GM12878 (cell line): Measurements from ENCODE around the gene PHLDA2. TPM values are rescaled to one million over a fixed set of nuclear protein-coding genes. Genes with fewer than 3 reads are reported as not detected.
"Not testable (repeated sequence)": the region's sequence is repeated elsewhere in the genome, so short reads cannot be mapped to it uniquely, and the experiment has no call there.

Source experiments
- ATAC-seq: fragments of 200-7000 bp; cut with Tn5 transposase; 3 replicates; pipeline ENCODE4 v1.9.1; 2020; ENCODE audit warnings: mild to moderate bottlenecking, moderate library complexity
- BruUV-seq: library from RNA; stranded (reverse); fragments of 400-500 nt; replicated peaks from 2 replicates; lab custom pipeline; 2021; lab: Mats Ljungman, UMichigan
- CTCF ChIA-PET: fragments of 300-600 bp; sonication (Branson Sonifier 250); formaldehyde crosslinking; extraction: SDS; loops from one replicate; lab custom pipeline; 2021; ENCODE audit warnings: inconsistent platforms; lab: Yijun Ruan, JAX
- POLR2A ChIA-PET: fragments of 350-600 bp; formaldehyde crosslinking; extraction: SDS; loops from one replicate; lab custom pipeline; 2021; ENCODE audit warnings: inconsistent platforms; lab: Charles Lee
- RAD21 ChIA-PET: fragments of 300-600 bp; sonication (Branson Sonifier 250); formaldehyde crosslinking; loops from one replicate; lab custom pipeline; 2023; ENCODE audit warnings: antibody characterized with exemption; ENCODE audit not compliant: unreplicated experiment; lab: Charles Lee
- SMC1A ChIA-PET: fragments of 300-600 bp; sonication (Branson Sonifier 250); formaldehyde crosslinking; loops from one replicate; lab custom pipeline; 2023; ENCODE audit not compliant: unreplicated experiment, uncharacterized antibody; lab: Charles Lee
- DNase-seq: peaks from one replicate; pipeline ENCODE4 v3.0.0-alpha.2; 2011; ENCODE audit warnings: low read depth, low spot score
- FAIRE-seq: peaks from 3 replicates; lab custom pipeline; 2011; peaks lifted over from hg19 to GRCh38; lab: Jason Lieb, UNC
- H2AFZ ChIP-seq: 2 replicates; pipeline ENCODE4 v1.6.0; 2011; ENCODE audit warnings: low read depth, low read length, control low read depth; ENCODE audit not compliant: control insufficient read depth
- H3K27ac ChIP-seq: 2 replicates; pipeline ENCODE4 v1.5.1; 2011; ENCODE audit warnings: control low read depth; ENCODE audit not compliant: control insufficient read depth, insufficient read depth
- H3K27me3 ChIP-seq, 2 experiments: replicated peaks in 1 of 2; 2 replicates each; pipeline versions ENCODE4 v1.6.0 to v1.6.1; 2011; ENCODE audit warnings: low read length in 1 of 2; ENCODE audit not compliant: control insufficient read depth in 2 of 2, insufficient read depth in 2 of 2
- H3K36me3 ChIP-seq, 2 experiments: 2 replicates each; pipeline ENCODE4 v1.5.1; 2011; ENCODE audit warnings: low read length in 1 of 2; ENCODE audit not compliant: control insufficient read depth in 2 of 2, insufficient read depth in 2 of 2
- H3K4me1 ChIP-seq: 2 replicates; pipeline ENCODE4 v1.6.1; 2011; ENCODE audit warnings: mild to moderate bottlenecking, low read length, moderate library complexity, mixed read lengths; ENCODE audit not compliant: control insufficient read depth, insufficient read depth
- H3K4me2 ChIP-seq: 2 replicates; pipeline ENCODE4 v1.6.0; 2011; ENCODE audit warnings: control low read depth; ENCODE audit not compliant: control insufficient read depth, insufficient read depth
- H3K4me3 ChIP-seq: fragments of 200-600 bp; sonication (generic); 2 replicates; pipeline ENCODE4 v1.5.1; 2016
- H3K79me2 ChIP-seq: 2 replicates; pipeline ENCODE4 v1.6.0; 2011; ENCODE audit warnings: low read length; ENCODE audit not compliant: control insufficient read depth, insufficient read depth
- H3K9ac ChIP-seq: 2 replicates; pipeline ENCODE4 v1.8.0; 2011; ENCODE audit warnings: low read length, control low read depth, mixed read lengths; ENCODE audit not compliant: control insufficient read depth, insufficient read depth
- H3K9me3 ChIP-seq: replicated peaks from 3 replicates; pipeline ENCODE4 v1.5.1; 2011; ENCODE audit warnings: mild to moderate bottlenecking, low read length; ENCODE audit not compliant: control insufficient read depth, insufficient read depth
- H4K20me1 ChIP-seq: 2 replicates; pipeline ENCODE4 v1.6.0; 2011; ENCODE audit not compliant: control insufficient read depth, insufficient read depth
- CBX5 ChIP-seq: sonication (generic); IDR thresholded peaks from 2 replicates; pipeline ENCODE4 v1.6.1; 2016; ENCODE audit warnings: low read depth, moderate library complexity, mild to moderate bottlenecking, inconsistent platforms
- CHD2 ChIP-seq: IDR thresholded peaks from 2 replicates; pipeline ENCODE4 v1.6.1; 2011; ENCODE audit warnings: low read depth, low read length, improper control_type of control experiment, borderline replicate concordance
- JUND ChIP-seq: IDR thresholded peaks from 2 replicates; pipeline ENCODE4 v1.6.1; 2012; ENCODE audit warnings: low read depth, mild to moderate bottlenecking, low read length, improper control_type of control experiment, moderate library complexity
- RAD51 ChIP-seq: fragments of 450-650 bp; IDR thresholded peaks from 2 replicates; pipeline ENCODE4 v1.6.1; 2016; ENCODE audit warnings: moderate library complexity, mild to moderate bottlenecking, inconsistent platforms
- SREBF2 ChIP-seq: IDR thresholded peaks from 2 replicates; pipeline ENCODE4 v1.6.1; 2012; ENCODE audit warnings: mild to moderate bottlenecking, low read length
- ZNF207 ChIP-seq: fragments of 450-650 bp; IDR thresholded peaks from 2 replicates; pipeline ENCODE4 v1.6.1; 2014; ENCODE audit warnings: antibody characterized with exemption, mild to moderate bottlenecking, borderline replicate concordance
- WGBS: methylation state at CpG from one replicate; pipeline ENCODE4 v1.1.6; 2016; ENCODE audit warnings: low lambda C conversion rate; ENCODE audit not compliant: insufficient replicate concordance, insufficient coverage; ENCODE audit errors: missing lambda C conversion rate; 5-methylcytosine and 5-hydroxymethylcytosine counted together
- in situ Hi-C: fragments of 300-500 bp; cut with MboI; formaldehyde crosslinking; loops from 9 replicates; pipeline ENCODE4 v1.14.3; 2018; ENCODE audit warnings: mixed read lengths
- intact Hi-C: fragments of 100-400 bp; cut with micrococcal nuclease; formaldehyde crosslinking; loops from one replicate; pipeline ENCODE4 v1.14.2; 2022; ENCODE audit not compliant: unreplicated experiment
- polyA plus RNA-seq, 11 experiments: library from polyadenylated mRNA; depleted of rRNA in 4 of 11; unstranded in 6 of 11; stranded (reverse) in 5 of 11; fragments of >200 nt; fragmentation: Nextera tagmentation in 4 of 11; fragmentation: Illumina TruSeq in 1 of 11; extraction: Ambion mirVana in 4 of 11; extraction: Trizol in 1 of 11; gene quantifications; 1 replicate in 1 of 11; 2 replicates in 10 of 11; pipeline versions ENCODE4 v1.2.1 to v1.2.3, GENCODE V29; 2011 to 2016; ENCODE audit warnings: inconsistent platforms in 2 of 11, missing spikeins in 2 of 11, low read depth in 1 of 11
- total RNA-seq, 4 experiments: library from RNA; depleted of rRNA in 3 of 4; stranded (reverse); fragments of >200 nt in 3 of 4; fragmentation: Illumina TruSeq in 1 of 4; extraction: Trizol in 1 of 4; gene quantifications; 2 replicates each; pipeline versions ENCODE4 v1.2.1 to v1.2.3, GENCODE V29; 2013 to 2021
- TF ChIP-seq, protein P1 (sequence below): IDR thresholded peaks from 2 replicates; pipeline ENCODE4 v1.6.1; 2012; ENCODE audit warnings: improper control_type of control experiment, low read depth, low read length; ENCODE audit not compliant: insufficient replicate concordance

PHLDA2 gene
- total and polyA plus RNA-seq, 10 of the 15 experiments (the other 5 are each of a cell fraction or from before 2014, with no cell fraction given), result 0.15 to 0.49 (median 0.16) TPM; not detected in 7

DNA sequence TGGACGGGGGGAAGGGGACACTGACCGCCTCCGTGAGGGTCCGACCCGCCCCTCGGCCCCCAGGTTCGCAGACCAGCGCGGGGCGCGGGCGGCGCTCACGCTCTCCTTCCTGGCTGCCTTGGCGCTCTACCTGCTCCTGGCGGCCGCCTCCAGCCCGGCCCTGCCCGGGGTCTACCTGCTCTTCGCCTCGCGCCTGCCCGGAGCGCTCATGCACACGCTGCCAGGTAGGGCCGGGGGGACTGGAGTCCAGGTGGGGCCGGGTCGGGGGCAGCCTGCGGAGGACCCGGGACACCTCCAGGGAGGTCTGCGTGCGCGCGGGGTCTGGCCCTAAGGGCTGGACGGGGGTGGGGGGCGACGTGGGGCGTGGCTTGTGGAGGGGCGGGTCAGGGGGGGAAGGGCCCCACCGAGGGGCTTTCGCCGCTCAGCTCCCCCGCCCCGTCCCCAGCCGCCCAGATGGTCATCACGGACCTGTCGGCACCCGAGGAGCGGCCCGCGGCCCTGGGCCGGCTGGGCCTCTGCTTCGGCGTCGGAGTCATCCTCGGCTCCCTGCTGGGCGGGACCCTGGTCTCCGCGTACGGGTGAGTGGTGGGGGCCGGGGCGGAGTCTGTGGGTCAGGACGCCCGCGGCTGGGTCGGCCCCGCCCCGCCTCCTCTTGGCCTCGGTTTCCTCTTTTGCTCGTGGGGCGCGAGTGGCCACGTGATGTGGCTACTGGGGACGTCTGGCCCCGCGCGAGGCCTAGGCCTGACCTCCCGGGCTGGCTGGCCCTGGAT, 19.9 kb downstream of the PHLDA2 start (continued):
- TF ChIP-seq, protein P1, sequence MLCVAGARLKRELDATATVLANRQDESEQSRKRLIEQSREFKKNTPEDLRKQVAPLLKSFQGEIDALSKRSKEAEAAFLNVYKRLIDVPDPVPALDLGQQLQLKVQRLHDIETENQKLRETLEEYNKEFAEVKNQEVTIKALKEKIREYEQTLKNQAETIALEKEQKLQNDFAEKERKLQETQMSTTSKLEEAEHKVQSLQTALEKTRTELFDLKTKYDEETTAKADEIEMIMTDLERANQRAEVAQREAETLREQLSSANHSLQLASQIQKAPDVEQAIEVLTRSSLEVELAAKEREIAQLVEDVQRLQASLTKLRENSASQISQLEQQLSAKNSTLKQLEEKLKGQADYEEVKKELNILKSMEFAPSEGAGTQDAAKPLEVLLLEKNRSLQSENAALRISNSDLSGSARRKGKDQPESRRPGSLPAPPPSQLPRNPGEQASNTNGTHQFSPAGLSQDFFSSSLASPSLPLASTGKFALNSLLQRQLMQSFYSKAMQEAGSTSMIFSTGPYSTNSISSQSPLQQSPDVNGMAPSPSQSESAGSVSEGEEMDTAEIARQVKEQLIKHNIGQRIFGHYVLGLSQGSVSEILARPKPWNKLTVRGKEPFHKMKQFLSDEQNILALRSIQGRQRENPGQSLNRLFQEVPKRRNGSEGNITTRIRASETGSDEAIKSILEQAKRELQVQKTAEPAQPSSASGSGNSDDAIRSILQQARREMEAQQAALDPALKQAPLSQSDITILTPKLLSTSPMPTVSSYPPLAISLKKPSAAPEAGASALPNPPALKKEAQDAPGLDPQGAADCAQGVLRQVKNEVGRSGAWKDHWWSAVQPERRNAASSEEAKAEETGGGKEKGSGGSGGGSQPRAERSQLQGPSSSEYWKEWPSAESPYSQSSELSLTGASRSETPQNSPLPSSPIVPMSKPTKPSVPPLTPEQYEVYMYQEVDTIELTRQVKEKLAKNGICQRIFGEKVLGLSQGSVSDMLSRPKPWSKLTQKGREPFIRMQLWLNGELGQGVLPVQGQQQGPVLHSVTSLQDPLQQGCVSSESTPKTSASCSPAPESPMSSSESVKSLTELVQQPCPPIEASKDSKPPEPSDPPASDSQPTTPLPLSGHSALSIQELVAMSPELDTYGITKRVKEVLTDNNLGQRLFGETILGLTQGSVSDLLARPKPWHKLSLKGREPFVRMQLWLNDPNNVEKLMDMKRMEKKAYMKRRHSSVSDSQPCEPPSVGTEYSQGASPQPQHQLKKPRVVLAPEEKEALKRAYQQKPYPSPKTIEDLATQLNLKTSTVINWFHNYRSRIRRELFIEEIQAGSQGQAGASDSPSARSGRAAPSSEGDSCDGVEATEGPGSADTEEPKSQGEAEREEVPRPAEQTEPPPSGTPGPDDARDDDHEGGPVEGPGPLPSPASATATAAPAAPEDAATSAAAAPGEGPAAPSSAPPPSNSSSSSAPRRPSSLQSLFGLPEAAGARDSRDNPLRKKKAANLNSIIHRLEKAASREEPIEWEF, result no peak
- TF ChIP-seq ZNF207 (no peak), JUND (no peak)

DNA sequence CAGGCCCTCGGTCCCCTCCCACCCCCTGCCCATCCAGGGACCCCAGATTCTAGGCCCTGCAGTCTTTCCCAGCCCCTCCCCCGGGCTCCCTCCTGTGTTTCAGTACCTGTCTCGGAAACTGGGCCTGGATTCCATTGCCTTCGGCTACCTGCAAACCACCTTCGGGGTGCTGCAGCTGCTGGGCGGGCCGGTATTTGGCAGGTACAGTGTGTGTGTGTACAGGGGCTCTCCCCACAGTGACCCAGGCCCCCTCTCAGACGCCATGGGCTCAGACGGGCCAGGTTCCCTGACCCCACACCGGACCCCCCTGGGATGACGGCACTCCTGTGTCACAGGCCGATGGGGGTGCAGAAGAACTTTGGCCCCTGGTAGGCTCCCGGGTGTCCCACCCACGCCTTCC, 21.1 kb downstream of the PHLDA2 start:
- H3K27ac ChIP-seq, result no peak overlapping the region
- no peaks in the 10 kb centered on the region for H4K20me1 ChIP-seq
- CTCF ChIA-PET, result no interaction called here
- no TSS peak for BruUV-seq
- intact Hi-C loops (no loop called here), in situ Hi-C loops (no loop called here)
- H3K9ac ChIP-seq, result no peak overlapping the region
- H2AFZ ChIP-seq, result no peak overlapping the region
- no peak for FAIRE-seq
- no peaks in the 10 kb centered on the region; the same call in 2 of the 3 replicates for H3K9me3 ChIP-seq
- TF ChIP-seq RAD51 (no peak), SREBF2 (no peak), CHD2 (no peak), CBX5 (no peak)
- TF ChIP-seq, all 136 proteins: peak for 0
- ChIA-PET RAD21 (no interaction called here), SMC1A (no interaction called here), POLR2A (no interaction called here)
- ATAC-seq (no peak), DNase-seq (no peak)
- Histone ChIP-seq H3K36me3 (no peaks in the 10 kb centered on the region), H3K4me3 (no peak overlapping the region), H3K79me2 (no peaks in the 10 kb centered on the region), H3K4me1 (peaks cover 3% of the 10 kb centered on the region; the same call in 1 of the 2 replicates), H3K4me2 (no peak overlapping the region), H3K27me3 (no peaks in the 10 kb centered on the region)
- WGBS, result 60% methylated on average over 14 of the region's 14 CpGs

DNA sequence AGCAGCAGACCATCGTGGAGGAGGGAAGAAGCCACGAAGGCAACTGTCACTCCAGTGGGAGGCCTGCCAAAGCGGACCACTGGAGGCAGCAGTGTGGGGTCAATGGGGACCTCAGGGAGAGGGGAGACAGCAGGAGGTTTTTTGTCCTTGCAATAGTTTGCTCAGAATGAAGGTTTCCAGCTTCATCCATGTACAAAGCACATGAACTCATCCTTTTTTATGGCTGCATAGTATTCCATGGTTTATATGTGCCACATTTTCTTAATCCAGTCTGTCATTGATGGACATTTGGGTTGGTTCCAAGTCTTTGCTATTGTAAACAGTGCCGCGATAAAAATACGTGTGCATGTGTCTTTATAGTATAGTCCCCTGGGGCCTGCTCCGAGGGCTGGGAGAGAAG, 23.9 kb downstream of the PHLDA2 start:
- RAD21 ChIA-PET, H2AFZ ChIP-seq, H4K20me1 ChIP-seq, SMC1A ChIA-PET, CTCF ChIA-PET, in situ Hi-C loops, FAIRE-seq, H3K27me3 ChIP-seq, DNase-seq, H3K4me3 ChIP-seq, H3K9me3 ChIP-seq, H3K27ac ChIP-seq, H3K36me3 ChIP-seq, ATAC-seq, H3K9ac ChIP-seq, H3K79me2 ChIP-seq, POLR2A ChIA-PET, BruUV-seq, H3K4me2 ChIP-seq, intact Hi-C loops: not testable (repeated sequence)
- 96% methylated on average over 7 of the region's 7 CpGs for WGBS
- H3K4me1 ChIP-seq, result peaks cover 12% of the 10 kb centered on the region; the same call in 1 of the 2 replicates
